HG03469 (cell line): ENCODE results near the gene OSGEP.

Experiments
- ATAC-seq: cut with Tn5 transposase; IDR thresholded peaks from one replicate; pipeline ENCODE4 v1.9.1; 2021; ENCODE audit warnings: mild to moderate bottlenecking, moderate library complexity, moderate number of reproducible peaks; ENCODE audit not compliant: unreplicated experiment

The OSGEP gene

GRCh38 chr14:20454516-20455354 is at the start of gene OSGEP, which contains the start of gene APEX1:
TSS of gene OSGEP (minus strand) at chr14:20454812. CDS start at chr14:20454683, 129 bp downstream.
TSS of gene APEX1 (plus strand) at chr14:20455226. CDS start at chr14:20455646, 420 bp downstream.
- peak; percentile 76 for ATAC-seq

DNA sequence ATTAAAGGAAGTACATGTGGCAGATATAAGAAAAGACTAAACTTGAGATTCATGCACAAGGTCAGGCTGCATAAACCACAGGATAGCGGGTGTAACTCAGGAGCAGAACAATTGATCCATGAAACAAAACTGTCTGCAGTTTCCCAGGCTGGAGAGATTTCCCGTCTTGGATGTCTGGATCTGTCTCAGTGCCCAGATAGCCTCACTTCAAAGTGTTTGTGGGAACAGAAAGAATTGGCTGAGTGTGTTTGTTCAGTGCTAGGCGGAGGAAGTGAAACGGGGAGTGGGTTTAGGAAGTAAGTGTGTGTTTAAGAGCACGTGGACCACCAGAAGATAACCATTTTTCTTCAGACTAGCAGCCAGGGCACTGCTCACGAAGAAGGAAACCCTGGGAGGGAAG is 49.3 kb upstream of the OSGEP start:
- ATAC-seq, result no peak

DNA sequence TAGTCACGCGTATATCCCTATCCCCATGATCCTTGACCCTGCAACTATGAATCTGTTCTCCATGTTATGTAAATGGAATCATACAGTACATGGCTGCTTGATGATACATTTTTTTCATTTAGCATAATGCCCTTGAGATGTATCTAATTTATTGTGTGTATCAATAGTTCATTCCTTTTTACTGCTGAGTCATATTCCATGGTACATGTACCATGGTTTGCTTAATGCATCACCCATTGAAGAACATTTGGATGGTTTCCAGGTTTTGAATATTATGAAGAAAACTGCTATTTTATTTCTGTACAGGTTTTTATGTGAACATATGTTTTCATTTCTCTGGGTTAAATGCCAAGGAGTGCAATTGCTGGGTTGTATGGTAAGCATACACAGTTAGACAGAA is 46.7 kb upstream of the OSGEP start:
- no peak for ATAC-seq

- ATAC-seq, result no peak
Observed at GRCh38 chr14:20499881-20500280, 45.3 kb upstream of the OSGEP start.

- ATAC-seq, result no peak
Observed at GRCh38 chr14:20499108-20499507, 44.5 kb upstream of the OSGEP start.

DNA sequence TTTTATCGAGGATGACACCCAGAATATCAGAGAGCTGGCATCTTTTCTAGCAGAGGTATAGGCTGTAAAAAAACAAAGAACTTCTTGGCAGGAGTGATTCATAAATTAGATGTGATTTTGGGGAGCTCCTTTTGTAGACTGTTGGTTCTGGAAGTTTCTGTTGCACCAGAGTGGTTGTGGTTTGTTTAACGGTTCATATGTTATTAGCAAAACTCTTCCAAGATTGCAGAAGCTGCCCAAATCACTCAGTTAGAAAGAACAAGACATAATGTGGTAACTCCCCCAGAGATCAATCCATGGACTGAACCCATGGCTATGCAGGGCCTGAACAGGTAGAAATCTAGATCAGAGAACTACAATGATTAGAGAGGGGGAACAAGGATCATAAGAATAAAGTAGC is 44.0 kb upstream of the OSGEP start:
- ATAC-seq, result no peak

- ATAC-seq, result no peak
Observed at GRCh38 chr14:20494935-20495766, 40.5 kb upstream of the OSGEP start.

GRCh38 chr14:20493634-20494033 is 39.0 kb upstream of the OSGEP start:
- ATAC-seq, result no peak

DNA sequence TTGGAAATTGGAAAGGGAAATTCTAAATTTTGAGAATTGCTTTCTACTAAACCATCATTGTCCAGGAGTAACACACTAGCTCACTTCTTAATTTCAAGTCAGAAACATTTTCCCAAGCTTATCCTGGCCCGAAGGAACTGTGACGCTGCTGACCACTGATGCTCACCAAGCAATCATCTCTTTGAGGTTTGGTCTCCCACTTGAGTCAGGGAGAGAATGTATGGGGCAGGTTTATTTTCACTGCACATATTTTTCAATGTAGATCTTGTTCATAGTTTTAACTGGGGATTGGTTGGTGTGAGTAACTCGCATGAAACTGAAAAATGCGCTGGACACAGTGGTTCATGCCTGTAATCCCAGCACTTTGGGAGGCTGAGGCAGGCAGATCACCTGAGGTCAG is 37.9 kb upstream of the OSGEP start:
- ATAC-seq, result no peak

- no peak for ATAC-seq
Observed at GRCh38 chr14:20490563-20490962, 36.0 kb upstream of the OSGEP start.

GRCh38 chr14:20489093-20489994 is 34.7 kb upstream of the OSGEP start:
- no peak for ATAC-seq

DNA sequence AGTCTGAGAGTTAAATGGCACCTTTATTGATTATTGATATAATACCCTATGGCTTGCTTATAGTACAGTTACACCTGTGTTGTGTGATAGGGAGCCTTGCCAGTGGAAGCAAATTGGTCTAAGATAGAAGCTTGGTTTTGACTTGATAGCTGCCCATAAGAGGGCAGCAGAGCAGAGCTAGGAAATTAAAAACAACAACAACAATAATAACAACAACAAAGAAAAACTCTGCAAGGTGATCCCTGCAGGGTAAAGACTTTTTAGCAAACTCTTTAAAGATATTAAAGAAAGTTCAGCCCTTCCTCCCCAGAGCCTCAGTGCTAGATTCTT is 32.7 kb upstream of the OSGEP start:
- ATAC-seq, result no peak

- no peak for ATAC-seq
Observed at GRCh38 chr14:20486684-20487395, 32.2 kb upstream of the OSGEP start.

DNA sequence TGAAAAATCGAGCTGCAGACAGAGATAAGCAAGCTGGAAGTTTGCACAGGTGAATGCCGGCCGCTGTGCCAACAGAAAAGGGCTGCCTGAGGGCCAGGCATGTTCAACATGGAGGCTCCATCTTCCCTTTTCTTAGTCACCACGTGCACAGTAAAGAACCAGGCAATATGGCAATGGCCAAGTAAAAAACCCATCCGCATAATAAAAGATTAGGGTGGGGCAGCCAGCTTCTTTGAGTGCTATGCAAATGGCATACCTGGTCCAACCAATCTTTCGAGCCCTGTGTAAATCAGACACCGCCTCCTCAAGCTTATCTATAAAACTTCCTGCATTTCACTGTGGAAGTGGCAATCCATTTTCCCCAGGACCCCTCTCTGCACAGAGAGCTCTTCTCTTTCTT is 31.3 kb upstream of the OSGEP start:
- no peak for ATAC-seq

DNA sequence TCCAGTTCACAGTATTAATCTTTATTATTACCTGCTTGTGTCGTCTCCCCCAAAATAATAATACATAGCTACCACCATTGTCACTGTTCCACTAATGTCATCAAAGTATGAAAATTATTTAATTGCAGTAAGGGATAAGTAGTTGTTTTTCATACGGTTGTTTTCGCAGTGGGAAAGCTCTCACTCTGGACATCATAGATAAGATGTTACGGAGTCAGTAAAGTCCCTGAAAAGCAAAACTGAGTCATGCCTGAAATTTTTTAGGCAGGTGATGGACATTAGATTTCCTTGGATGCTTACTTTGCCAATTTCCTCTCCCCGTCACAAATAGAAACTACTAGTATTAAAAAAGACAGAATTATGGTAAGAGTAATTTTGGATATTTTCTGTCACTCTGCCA is 27.8 kb upstream of the OSGEP start:
- no peak for ATAC-seq

DNA sequence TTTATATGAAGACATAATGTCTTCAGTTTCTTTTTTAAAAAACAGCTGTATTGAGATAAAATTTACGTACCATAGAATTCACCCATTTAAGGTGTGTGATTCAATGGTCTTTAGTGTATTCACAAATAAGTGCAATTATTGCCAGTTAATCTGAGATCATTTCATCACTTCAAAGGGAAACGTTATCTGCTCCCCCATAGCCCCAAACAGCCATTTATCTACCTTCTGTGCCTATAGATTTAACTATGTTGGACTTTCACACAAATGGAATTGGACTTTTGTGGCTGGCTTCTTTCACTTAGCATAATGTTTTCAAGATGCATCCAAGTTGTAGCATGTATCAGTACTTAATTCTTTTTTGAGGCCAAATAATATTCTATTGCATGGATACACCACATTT is 24.3 kb upstream of the OSGEP start:
- ATAC-seq, result no peak

- no peak for ATAC-seq
Observed at GRCh38 chr14:20477211-20477876, 22.7 kb upstream of the OSGEP start.

DNA sequence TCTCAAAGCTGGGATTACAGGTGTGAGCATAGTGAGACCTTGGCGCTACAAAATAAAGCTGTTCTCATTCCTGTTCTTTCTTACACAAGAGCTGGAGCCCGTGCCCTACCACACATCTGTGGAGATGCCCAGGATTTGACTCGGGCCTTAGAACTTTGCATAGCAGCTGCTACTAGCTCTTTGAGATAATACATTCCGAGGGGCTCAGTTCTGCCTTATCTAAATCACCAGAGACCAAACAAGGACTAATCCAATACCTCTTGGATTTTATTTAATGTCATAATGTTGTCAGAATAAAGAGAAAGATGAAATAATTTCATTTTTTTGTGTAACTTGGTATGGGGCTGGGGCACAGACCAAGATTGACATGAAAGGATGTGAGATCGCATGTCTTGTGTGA is 22.2 kb upstream of the OSGEP start:
- ATAC-seq, result no peak

DNA sequence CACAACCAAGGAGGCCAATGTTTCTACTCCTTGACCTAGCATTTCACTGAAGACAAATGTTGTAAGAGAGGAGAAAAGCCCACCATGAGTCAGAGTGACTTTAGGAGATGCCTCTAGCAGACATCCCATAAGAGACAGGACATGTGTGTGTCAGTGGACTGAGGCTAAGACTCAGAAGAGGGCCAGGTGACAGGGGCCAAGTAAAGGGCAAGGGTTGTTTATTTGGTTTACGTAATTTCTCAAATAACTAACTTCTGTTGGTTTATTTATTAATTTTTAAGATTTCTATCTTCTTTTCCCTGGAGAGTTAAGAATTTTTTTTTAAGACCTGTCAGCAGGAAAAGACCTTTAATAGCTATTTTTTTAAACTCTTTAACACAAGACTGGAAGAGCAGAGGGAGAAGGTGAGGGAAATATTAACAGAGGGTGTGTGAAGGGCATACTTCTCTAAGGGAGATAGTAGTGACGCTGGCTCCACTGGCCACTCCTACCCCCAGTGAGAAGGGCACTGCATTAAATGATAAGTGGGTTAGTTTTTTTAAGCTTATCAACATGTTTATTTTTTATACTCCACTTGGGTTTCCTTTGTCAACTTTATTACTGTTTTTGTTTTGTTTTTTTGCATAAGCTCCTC is 18.0 kb upstream of the OSGEP start:
- no peak for ATAC-seq

DNA sequence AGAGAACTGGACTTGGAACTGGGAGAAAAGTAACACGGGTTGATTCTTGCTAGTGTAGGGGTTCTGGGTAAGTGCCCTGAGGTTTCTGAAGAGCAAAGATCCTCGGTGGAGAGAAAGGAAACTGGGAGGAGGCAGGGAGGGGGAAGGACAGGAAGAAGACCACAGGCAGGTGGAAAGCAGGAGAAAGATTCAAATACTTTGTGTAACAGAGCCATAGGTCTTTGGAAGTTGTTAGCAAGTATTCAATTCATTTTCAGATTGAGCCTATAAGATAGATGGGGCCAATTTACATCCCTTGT is 15.9 kb upstream of the OSGEP start:
- no peak for ATAC-seq
